EL (cell line): ENCODE results near the gene VGLL2.
A peak's percentile ranks its signal among the peaks of the same experiment; 100 is the strongest.

ENCODE experiments used
- DNase-seq: peaks from one replicate; pipeline ENCODE4 v3.0.0-alpha.2; 2016

VGLL2 gene

DNA sequence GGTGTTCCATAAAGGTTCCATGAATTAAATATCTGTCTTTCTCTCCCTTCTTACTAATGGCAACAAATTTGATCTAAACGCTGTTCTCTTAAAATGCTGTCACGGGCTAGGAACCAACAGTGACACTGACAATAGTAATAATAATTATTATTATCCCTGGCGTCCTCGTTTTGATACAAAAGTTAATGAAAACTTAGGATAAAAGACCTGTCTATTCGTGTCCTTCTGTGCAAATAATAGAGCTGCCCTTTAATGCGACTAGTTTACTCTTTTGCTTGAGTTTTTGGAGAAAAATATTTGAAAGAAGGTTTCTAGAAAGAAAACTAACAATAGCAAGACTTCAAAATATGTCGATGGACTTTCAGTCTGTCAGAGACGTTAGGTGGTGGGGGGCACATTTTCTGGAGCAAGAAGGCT, 4.3 kb downstream of the VGLL2 start:
- no peak for DNase-seq

- DNase-seq, result peak; percentile 25
Observed at GRCh38 chr6:117270055-117270842, 4.9 kb downstream of the VGLL2 start.

GRCh38 chr6:117270843-117271507, 5.6 kb downstream of the VGLL2 start:
- DNase-seq, result no peak

DNA sequence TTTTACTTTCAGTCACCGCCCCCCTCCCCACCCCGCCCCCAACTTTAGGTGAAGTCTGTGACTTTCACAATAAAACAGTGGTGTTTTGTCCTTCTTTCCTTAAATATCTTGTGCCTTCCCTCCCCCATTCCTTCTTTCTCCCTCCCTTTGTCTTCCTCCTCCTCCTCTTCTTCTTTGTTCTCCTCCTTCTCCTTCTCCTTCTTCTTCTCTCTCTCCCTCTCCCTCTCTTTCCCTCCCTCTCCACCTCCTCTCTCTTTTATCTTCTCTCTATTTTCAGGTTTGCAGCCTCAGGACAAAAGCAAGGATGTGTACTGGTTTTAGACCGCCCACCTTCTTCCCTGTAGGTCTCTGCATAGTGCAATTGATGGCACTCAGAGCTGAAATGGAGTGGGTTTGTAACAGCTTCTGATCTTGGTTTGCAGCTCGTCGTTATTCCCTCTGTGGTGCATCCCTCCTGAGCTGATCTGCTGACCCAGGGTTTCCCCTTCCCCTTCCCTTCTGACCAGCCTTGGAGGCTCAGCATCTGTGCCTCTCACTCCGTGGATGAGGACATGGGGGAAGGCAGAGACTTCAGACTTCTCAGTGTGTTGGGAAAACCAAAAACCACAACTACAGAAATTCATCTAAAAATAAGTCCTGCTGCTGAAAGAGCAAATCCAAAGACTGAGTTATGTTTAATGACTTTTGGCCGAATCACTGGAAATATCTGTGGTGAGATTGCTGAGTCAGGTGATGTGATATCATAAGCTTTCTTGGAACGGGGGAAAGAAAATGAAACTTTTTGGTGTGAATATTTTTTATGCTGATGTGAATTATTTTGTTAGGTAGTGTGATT, 6.9 kb downstream of the VGLL2 start:
- no peak for DNase-seq

- no peak for DNase-seq
Observed at GRCh38 chr6:117272891-117273290, 7.5 kb downstream of the VGLL2 start.

DNA sequence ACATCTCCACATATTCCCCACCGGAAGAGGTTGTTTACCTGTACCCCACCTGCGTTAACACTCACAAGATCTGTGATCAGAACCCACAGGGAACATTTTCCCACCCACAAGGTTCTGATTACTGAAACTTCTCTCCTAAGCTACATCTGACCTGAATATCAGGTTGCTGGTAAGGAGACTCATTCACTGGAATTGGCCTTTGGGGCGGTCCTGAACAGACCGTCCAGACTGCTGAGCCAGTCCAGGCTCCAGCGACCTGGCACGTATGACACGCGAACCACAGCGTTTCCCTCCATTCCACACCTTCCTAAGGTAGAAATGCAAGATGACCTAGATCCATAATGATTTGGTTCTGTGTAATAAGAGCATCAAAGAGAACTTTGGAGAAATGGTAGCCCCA, 9.8 kb downstream of the VGLL2 start:
- no peak for DNase-seq

- DNase-seq, result no peak
Observed at GRCh38 chr6:117275711-117276110, 10.4 kb downstream of the VGLL2 start.

- DNase-seq, result no peak
Observed at GRCh38 chr6:117276778-117277316, 11.5 kb downstream of the VGLL2 start.

GRCh38 chr6:117280922-117281321, 15.6 kb downstream of the VGLL2 start:
- peak; percentile 18 for DNase-seq

GRCh38 chr6:117288083-117288715, 22.8 kb downstream of the VGLL2 start:
- no peak for DNase-seq

- no peak for DNase-seq
Observed at GRCh38 chr6:117290173-117290846, 25.0 kb downstream of the VGLL2 start.

DNA sequence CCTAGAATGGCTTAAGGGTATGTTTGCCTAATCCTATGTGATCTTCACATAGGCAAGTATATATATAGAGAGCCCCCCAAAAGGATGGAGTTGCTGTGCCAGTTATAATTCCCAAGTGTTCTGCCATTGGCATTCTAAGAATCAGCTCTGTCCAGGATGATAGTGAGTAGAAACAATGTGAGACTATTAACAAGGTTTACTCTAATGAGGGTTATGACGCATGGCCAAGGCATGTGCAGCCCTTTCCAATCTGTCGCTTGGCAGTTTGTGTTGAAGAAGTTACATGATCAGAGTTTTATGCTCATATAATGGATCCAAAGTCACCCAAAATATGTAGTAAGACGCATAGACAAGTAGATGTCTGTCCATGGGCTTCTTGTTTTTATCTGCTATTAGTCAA, 33.6 kb downstream of the VGLL2 start:
- DNase-seq, result peak; percentile 26

- no peak for DNase-seq
Observed at GRCh38 chr6:117303323-117303722, 38.0 kb downstream of the VGLL2 start.

GRCh38 chr6:117304446-117304845, 39.1 kb downstream of the VGLL2 start:
- no peak for DNase-seq

DNA sequence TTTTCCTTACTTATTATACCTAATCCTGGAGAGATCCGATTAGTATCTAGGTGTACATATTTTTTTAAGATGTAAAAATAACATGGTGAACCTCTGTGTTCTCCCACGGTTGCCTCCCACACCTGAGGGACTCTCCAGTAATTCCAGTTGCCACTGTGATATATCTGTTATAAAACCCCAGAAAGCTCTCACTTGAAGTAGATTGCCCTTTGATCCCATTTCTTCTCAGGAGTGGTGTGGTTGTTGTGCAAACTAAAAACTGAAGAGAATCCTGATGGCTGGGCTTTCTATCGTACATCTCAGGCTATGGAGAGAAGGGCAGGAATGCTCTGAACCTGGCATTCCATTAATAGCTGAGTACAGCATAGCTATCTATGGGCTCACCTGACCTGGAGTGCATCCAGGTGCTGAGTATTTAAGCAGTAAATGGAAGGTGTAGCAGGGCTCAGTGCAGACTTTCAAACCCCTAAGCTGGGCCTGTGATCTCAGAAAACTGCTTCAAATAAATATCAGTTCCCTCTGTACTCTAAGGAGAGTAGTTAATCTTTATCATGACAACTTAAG, 41.0 kb downstream of the VGLL2 start:
- DNase-seq, result no peak

- DNase-seq, result no peak
Observed at GRCh38 chr6:117307655-117308054, 42.3 kb downstream of the VGLL2 start.

DNA sequence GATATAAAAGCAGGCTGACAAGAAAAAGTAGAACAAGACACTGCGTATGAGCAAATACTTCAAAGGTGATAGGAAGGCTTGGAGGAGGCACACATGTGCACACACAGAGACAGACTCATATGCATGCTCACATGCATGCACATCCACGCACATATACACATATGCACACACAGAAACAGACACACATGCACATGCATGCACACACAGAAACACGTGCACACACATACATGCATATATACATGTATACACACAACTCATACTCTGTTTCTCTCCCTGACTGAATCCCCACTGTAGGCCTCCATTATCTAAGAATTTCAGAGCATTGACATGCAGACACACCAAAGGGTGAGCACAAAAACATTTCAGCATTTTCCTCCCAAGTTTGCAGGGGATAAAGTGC, 43.7 kb downstream of the VGLL2 start:
- no peak for DNase-seq

- no peak for DNase-seq
Observed at GRCh38 chr6:117309611-117310010, 44.3 kb downstream of the VGLL2 start.

DNA sequence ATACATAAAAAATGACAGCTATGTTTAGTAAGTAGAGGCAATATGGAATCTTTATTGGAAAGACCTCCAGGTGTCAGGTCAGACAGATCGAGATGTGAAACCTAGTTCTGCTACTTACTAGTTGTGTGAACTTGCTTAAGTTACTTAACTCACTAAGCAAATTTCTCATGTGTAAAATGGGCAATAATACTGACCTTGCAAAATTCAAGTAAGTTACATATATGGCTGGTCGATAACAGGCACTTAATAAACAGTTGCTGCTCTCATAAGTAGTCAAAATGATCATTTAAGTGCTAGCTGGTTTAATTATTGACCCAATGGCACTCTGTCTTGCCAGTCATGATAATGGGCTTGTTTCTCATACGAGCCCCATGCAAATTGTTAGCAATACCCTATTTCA, 46.0 kb downstream of the VGLL2 start:
- no peak for DNase-seq

- DNase-seq, result no peak
Observed at GRCh38 chr6:117311726-117312125, 46.4 kb downstream of the VGLL2 start.

DNA sequence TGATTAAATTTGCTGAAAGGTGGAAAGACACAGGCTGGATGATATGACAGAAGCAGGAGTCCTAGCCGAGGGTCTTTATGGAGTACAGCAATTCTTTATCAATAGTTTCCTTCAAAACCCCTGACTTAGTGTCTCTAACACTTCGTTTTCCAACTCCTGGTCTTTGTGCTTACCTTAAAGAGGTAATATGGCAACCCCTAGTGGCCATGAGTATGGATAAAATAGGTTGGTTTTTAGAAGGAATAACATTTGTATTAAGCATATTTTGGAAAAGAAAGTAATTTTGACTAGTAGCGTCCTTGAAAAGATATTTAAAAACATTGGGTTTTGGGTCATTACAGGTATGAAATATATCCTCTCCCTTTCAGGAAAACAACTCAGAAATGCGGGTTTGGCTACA, 51.9 kb downstream of the VGLL2 start:
- peak; percentile 20 for DNase-seq
